GM21529 (cell line): ENCODE results near the gene DGKI.

Source experiments
- ATAC-seq: cut with Tn5 transposase; IDR thresholded peaks from one replicate; pipeline ENCODE4 v1.9.1; 2021; ENCODE audit not compliant: unreplicated experiment

Gene DGKI

GRCh38 chr7:137386966-137387365, 459.8 kb downstream of the DGKI start:
- ATAC-seq: no peak

GRCh38 chr7:137381045-137381444, 465.7 kb downstream of the DGKI start:
- ATAC-seq: no peak

- no peak for ATAC-seq
Observed at GRCh38 chr7:137373507-137373906, 473.3 kb downstream of the DGKI start.

GRCh38 chr7:137371616-137372015, 475.2 kb downstream of the DGKI start:
- ATAC-seq: no peak

GRCh38 chr7:137366995-137367394, 479.8 kb downstream of the DGKI start:
- no peak for ATAC-seq

GRCh38 chr7:137363683-137364082, 483.1 kb downstream of the DGKI start:
- ATAC-seq: no peak

GRCh38 chr7:137360087-137360679, 486.6 kb downstream of the DGKI start:
- no peak for ATAC-seq

GRCh38 chr7:137354961-137355360, 491.8 kb downstream of the DGKI start:
- ATAC-seq: no peak

- no peak for ATAC-seq
Observed at GRCh38 chr7:137354396-137354795, 492.4 kb downstream of the DGKI start.

- ATAC-seq: no peak
Observed at GRCh38 chr7:137351941-137352340, 494.8 kb downstream of the DGKI start.

GRCh38 chr7:137345799-137346449, 500.9 kb downstream of the DGKI start:
- ATAC-seq: no peak

- ATAC-seq: no peak
Observed at GRCh38 chr7:137343281-137343841, 503.4 kb downstream of the DGKI start, which contains the start of gene PTN. Gene PTN, minus strand, starts transcription at chr7:137343733. Its CDS starts 88,760 bp downstream, at chr7:137254973.

- ATAC-seq: no peak
Observed at GRCh38 chr7:137342828-137343261, 503.9 kb downstream of the DGKI start.

- no peak for ATAC-seq
Observed at GRCh38 chr7:137342265-137342664, 504.5 kb downstream of the DGKI start.

- ATAC-seq: no peak
Observed at GRCh38 chr7:137337902-137338301, 508.9 kb downstream of the DGKI start.

GRCh38 chr7:137335814-137336213, 511.0 kb downstream of the DGKI start:
- ATAC-seq: no peak

- ATAC-seq: no peak
Observed at GRCh38 chr7:137331378-137331777, 515.4 kb downstream of the DGKI start.
